K562 (cell line): ENCODE measurements around the gene RNF123. TPM values are rescaled to one million over a fixed set of nuclear protein-coding genes. Genes with fewer than 3 reads are reported as not detected.
A peak's percentile ranks its signal among the peaks of the same experiment; 100 is the strongest.

Source experiments
- CHD1 ChIP-seq: fragments of 200-600 bp; sonication (generic); IDR thresholded peaks from one replicate; pipeline ENCODE4 v1.6.1; 2012; ENCODE audit warnings: mild to moderate bottlenecking, moderate library complexity, low read length, inconsistent platforms
- KAT8 ChIP-seq: fragments of 450-650 bp; IDR thresholded peaks from 2 replicates; pipeline ENCODE4 v1.6.1; 2016; ENCODE audit warnings: low read depth, mild to moderate bottlenecking
- MGA ChIP-seq: fragments of 450-650 bp; IDR thresholded peaks from 2 replicates; pipeline ENCODE4 v1.6.1; 2016; ENCODE audit warnings: mild to moderate bottlenecking, moderate library complexity
- RBFOX2 ChIP-seq: fragments of 200-400 bp; formaldehyde crosslinking; IDR thresholded peaks from 2 replicates; pipeline ENCODE4 v1.6.1; 2017; ENCODE audit warnings: low read depth, mild to moderate bottlenecking, low read length, moderate library complexity
- polyA plus RNA-seq, 8 experiments: library from polyadenylated mRNA; depleted of rRNA in 4 of 8; stranded (reverse) in 5 of 8; unstranded in 3 of 8; fragments of >200 nt; fragmentation: Nextera tagmentation in 2 of 8; fragmentation: Illumina TruSeq in 1 of 8; extraction: Ambion mirVana in 2 of 8; extraction: Trizol in 1 of 8; gene quantifications; 2 replicates each; pipeline versions ENCODE4 v1.2.1 to v1.2.3, GENCODE V29; 2011 to 2014; ENCODE audit warnings: inconsistent platforms in 1 of 8, missing spikeins in 1 of 8
- total RNA-seq, 7 experiments: library from RNA; depleted of rRNA in 6 of 7; stranded (reverse); fragments of >200 nt in 6 of 7; fragmentation: Illumina TruSeq in 2 of 7; extraction: Trizol in 2 of 7; gene quantifications; 2 replicates each; pipeline versions ENCODE4 v1.2.1 to v1.2.3, GENCODE V29; 2011 to 2021; ENCODE audit warnings: low replicate concordance in 1 of 7

The RNF123 gene
- total and polyA plus RNA-seq, 9 of the 15 experiments (the other 6 are each of a cell fraction or from before 2014, with no cell fraction given): 8.7 to 53.1 (median 17.5) TPM

DNA sequence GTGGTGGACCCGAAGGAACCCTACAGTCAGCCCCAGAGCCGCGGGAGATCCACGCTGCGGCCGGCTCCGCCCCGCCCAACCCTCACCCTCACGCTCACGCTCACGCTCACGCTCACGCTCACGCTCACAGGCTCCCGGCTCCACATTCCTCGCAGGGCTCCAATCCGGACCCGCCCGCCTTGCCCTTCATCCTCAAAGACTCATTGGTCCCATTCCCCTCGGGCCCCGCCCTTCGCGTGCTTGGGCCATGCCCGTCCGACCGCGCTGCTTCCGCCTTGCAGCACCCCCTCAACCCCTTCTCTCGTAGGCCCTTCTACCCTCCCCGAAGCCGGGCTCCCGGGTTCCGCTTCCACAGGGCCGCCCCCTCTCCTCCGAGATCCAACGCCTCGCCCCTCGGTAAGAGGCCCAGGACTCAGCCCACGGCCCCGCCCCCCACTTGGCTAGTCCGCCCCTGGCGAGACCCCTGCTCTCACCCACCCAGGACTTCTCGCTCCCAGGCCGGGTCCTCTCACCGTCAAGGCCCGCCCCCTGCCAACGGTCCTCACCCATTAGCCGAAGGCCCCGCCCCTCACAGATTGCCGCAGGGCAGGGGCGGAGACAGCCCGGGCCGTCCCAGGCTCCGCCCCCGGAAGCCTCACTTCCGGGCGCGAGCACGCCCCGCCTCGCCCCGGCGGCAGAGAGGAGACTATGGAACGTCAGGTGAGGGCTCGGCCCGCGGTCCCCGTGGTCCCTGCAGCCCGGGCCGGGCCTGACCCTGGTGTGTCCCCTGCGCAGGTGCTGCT lies 15.5 kb upstream of the RNF123 start, which contains the start of gene APEH (continued):
- peak; percentile 87 for TF ChIP-seq MGA
- TF ChIP-seq RBFOX2: peak; percentile 92
- no peak for TF ChIP-seq KAT8
- TF ChIP-seq CHD1: no peak
